Erythroblast (primary cell): ENCODE measurements around the gene CAP1.

Experiments used
- DNase-seq, 2 experiments: peaks; one replicate each; lab custom pipeline; 2025; lab: John Stamatoyannopoulos, UW
- GATA1 ChIP-seq: IDR thresholded peaks from 2 replicates; pipeline ENCODE4 v1.6.1; 2011; ENCODE audit warnings: low read depth, mild to moderate bottlenecking, control low read depth, low read length, moderate library complexity
- POLR2A ChIP-seq: IDR thresholded peaks from 2 replicates; pipeline ENCODE4 v1.6.1; 2011; ENCODE audit warnings: mild to moderate bottlenecking, low read length

Gene CAP1

GRCh38 chr1:40042341-40042740, 1.8 kb downstream of the CAP1 start:
- no peak for DNase-seq
- TF ChIP-seq POLR2A (no peak), GATA1 (no peak)

GRCh38 chr1:40044110-40044509, 3.6 kb downstream of the CAP1 start:
- TF ChIP-seq POLR2A (no peak), GATA1 (no peak)

GRCh38 chr1:40045182-40045581, 4.7 kb downstream of the CAP1 start:
- DNase-seq, result no peak
- no peak for TF ChIP-seq POLR2A
- no peak for TF ChIP-seq GATA1

More at GRCh38 chr1:40044110-40044509, 3.6 kb downstream of the CAP1 start:
- no peak for DNase-seq

- TF ChIP-seq POLR2A (no peak), GATA1 (no peak)
- no peak for DNase-seq
These were observed 5.2 kb downstream of the CAP1 start for GRCh38 chr1:40045766-40046165.

- no peak for DNase-seq
- no peak for TF ChIP-seq GATA1
- no peak for TF ChIP-seq POLR2A
These were observed 6.7 kb downstream of the CAP1 start for GRCh38 chr1:40047276-40047675.

- TF ChIP-seq GATA1 (no peak), POLR2A (no peak)
- no peak for DNase-seq
These were observed 7.2 kb downstream of the CAP1 start for GRCh38 chr1:40047769-40048168.

GRCh38 chr1:40049725-40050124, 9.2 kb downstream of the CAP1 start:
- no peak for DNase-seq

GRCh38 chr1:40050863-40051262, 10.3 kb downstream of the CAP1 start:
- DNase-seq, result no peak
- no peak for TF ChIP-seq GATA1
- TF ChIP-seq POLR2A, result no peak

More at GRCh38 chr1:40049725-40050124, 9.2 kb downstream of the CAP1 start:
- TF ChIP-seq GATA1, result no peak
- no peak for TF ChIP-seq POLR2A

GRCh38 chr1:40053138-40053887, 12.8 kb downstream of the CAP1 start:
- TF ChIP-seq GATA1 (no peak), POLR2A (no peak)
- no peak for DNase-seq

GRCh38 chr1:40056519-40057309, 16.2 kb downstream of the CAP1 start:
- DNase-seq, result no peak
- TF ChIP-seq GATA1 (no peak), POLR2A (no peak)

- peak; percentile 75 to 92 for DNase-seq
- TF ChIP-seq POLR2A (peak; percentile 26), GATA1 (peak; percentile 69)
These were observed 16.9 kb downstream of the CAP1 start for GRCh38 chr1:40057310-40058030.

- no peak for TF ChIP-seq POLR2A
- no peak for TF ChIP-seq GATA1
- peak; percentile 46 to 55 for DNase-seq
These were observed 17.5 kb downstream of the CAP1 start for GRCh38 chr1:40058097-40058452.

- peak; percentile 30 to 55 for DNase-seq
- TF ChIP-seq GATA1, result no peak
- TF ChIP-seq POLR2A, result peak; percentile 15
These were observed 18.2 kb downstream of the CAP1 start for GRCh38 chr1:40058453-40059337.
